Measurements from ENCODE around the gene CDYL2.

CDYL2 gene

DNA sequence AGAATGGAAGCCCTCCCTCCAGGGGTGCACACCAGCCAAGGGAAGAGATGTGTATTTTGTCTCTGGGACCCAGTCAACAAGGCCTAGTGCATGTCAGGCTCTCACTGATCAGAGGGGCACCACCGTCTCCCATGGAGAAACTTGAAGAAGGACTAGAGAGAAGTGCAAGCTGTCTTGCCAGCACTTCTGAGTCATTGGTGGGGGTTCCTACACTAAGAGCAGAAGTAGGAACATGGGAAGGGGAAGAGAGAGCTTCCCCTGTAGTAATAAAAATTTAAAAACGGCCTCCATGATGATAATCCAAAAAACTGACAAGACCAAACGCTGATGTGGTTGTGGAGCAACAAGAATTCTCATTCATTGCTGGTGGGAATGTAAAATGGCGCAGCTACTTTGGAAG, 217.3 kb downstream of the CDYL2 start:
- DNase-seq = no peak

DNA sequence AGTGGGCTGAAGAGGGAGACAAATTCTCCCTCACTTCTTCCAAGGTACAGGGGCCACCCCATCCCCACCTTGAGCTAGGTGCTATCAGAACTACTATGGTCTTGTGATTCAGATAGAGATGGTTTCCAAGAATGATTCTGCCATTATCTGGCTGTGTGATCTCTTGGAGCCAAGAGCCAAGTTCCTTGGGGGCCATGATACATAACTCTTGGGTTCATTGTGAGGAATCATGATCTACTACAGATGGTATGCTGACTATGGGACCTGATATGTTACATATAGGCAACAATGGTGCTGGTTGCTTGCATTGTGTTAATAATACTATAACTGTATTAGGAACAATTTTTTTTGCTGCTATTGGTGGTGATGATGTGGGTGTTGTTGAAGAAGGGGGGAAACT, 217.9 kb downstream of the CDYL2 start:
- DNase-seq = no peak

DNA sequence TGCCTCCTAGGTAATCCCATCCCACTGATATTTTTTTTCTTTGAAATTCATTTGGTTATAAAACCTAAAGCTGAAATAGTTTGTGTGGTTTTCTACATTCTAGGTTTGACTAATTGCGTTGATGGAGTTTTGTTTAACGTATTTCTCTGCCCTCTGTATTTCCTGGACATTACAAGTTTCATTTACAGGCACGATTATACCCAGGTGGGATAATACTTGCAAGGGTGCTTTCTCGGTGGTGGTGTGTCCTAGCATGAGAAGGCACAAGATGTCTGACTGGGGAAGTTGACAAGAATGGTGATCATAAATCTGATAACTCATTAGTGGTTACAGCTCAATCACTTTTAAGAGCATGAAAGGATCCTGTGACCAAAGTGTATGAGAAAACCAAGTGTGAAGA, 218.6 kb downstream of the CDYL2 start:
- no peak for DNase-seq

DNA sequence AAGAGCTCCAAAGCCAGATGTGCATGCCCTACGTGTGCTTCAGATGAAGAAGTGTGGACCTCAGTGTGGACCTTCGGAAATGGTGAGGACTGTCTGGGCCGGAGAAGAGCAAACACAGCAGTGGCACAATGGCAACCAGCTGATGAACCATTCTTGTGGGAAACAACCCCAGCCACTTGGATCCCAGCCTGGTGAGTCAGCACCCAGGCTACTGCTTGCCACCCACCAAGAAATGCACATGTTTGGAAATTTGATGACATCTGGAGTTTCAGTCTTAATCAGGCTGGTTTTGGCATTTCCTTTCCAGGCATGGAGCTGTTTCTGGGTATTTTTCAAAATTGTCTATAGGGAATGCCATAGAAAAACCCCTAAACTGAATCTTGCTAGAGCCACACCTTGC, 220.9 kb downstream of the CDYL2 start:
- DNase-seq = no peak

DNA sequence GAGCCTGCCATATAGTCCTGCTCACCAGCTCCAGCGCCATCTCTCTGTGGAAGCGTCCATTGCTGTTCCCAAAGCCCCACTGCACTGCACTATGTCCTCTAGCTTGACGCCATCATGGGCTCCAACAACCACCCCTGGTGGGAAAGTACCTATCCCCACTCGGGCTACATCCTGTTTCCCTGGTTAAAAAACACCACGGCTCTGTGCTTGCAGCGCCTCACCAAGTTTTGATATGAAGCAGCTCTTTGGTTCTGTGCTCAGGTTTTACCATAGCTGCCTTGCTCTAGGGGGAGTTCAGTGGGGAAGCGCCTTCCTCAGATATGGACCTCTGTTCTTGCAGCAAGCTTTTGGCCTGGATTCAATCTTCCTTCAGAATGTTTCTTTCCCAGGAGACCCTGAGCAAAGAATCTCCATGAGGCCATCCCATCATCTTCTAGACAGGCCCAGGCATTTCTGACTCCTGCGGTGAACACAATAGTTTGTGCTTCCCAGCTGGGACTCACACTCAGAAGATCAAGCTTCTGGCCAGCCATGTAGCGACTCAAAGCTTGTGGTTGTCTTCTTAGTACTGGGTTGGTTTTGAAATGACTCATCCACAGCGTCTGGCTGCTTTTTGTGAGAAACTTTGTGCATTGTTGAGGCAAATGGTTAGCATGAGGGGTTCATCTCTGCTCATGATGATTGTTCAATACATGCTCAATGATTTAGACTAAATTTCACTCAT, 224.1 kb downstream of the CDYL2 start:
- DNase-seq = no peak

DNA sequence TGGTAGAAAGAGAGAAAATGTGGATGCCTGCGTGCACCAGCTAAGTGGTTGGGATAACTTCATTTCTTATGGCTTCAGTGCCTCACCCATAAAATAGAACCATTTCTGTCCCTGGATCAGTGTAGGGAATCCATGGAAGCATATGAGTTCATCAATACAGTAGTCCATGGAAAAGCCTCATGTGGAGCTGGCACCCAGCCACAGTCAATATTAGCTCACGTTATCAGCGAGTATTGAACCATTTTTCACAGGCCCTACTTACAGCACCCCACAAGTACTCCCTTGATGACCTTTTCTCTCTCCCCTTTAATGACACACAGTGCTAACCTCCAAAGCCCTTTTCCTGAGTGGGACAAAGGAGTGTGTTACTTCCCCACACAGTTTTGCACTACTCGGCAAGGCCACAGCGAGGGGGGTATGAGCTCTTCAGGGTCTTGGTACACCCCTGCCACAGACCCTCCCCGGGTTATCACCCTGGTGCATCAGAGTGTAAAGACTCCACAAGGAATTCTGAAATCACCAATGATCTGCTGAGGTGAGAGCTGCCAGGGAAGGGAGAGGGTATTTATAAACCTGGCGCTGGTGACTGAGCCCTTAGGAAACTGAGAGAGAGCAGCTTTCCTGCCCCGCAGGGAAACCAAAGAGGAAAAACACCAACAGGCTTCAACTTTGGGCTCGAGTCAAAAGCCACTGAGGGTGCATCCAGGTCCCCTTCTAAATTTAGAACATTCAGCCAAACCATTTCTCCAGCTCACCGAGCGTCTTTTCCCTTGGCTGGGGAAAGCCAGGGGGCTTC, 226.7 kb downstream of the CDYL2 start:
- DNase-seq = no peak

GRCh38 chr16:80576343-80576912, 228.0 kb downstream of the CDYL2 start:
- no peak for DNase-seq

- no peak for DNase-seq
Observed at GRCh38 chr16:80573700-80574120, 230.7 kb downstream of the CDYL2 start.

- no peak for DNase-seq
Observed at GRCh38 chr16:80570106-80570478, 234.3 kb downstream of the CDYL2 start.

- DNase-seq = no peak
Observed at GRCh38 chr16:80569440-80570105, 234.8 kb downstream of the CDYL2 start.

DNA sequence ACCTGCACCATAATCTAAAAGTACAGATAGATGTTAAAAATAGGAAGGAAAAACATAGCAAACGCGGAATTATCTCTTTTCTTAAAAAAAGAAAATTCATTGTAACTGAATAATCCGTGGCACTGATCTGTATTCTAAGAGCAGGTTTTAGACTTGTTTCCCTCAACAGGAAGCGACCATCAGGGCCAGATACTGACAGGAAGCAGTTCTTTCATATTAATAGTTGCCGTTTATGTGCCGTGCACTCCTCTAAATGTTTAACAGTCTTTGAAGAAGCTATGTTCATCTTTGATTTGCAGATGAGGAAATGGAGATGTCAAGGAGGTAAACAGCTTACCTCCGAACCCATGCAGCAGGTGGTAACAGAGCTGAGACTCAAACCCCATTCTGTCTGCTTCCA, 240.0 kb downstream of the CDYL2 start:
- no peak for DNase-seq

GRCh38 chr16:80563066-80563465, 241.3 kb downstream of the CDYL2 start:
- no peak for DNase-seq

DNA sequence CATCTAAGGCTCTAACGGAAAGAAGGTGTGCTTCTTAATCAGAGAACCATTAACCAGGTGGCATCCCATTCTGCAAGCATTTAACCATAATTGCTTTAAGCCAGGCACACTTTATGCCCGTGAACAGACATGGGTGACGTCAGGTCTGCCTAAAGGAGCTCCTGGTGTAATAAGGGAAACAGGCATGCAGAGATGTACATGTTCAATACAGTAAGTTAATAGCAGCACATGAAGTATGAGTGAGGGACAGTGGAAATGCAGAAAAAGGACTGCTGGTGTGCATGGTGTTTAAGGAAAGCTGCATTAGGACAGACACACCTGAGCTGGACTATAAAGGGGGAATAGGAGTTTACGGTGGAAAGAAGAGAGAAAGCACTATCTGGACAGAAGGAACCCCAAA, 245.0 kb downstream of the CDYL2 start:
- no peak for DNase-seq

- no peak for DNase-seq
Observed at GRCh38 chr16:80557037-80557436, 247.4 kb downstream of the CDYL2 start.

DNA sequence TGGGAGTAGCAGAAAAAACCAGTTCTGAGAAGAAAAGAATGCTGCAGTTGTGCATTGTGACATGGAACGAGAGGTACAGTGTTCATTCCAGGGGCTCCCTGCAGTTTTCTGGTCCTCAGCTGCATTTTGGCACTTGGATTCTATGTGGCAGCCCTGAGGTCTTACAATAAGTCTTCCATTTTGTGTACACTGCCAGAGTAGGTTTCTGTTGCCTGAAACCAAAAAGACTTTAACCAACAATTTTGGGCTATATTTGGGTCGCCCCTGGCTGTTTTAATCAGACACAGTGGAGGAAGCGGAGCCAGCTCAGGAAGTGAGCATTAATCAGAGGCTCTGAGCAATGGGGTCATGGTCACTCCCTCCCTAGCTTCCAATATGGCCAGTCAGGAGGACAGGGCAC, 247.9 kb downstream of the CDYL2 start:
- no peak for DNase-seq

DNA sequence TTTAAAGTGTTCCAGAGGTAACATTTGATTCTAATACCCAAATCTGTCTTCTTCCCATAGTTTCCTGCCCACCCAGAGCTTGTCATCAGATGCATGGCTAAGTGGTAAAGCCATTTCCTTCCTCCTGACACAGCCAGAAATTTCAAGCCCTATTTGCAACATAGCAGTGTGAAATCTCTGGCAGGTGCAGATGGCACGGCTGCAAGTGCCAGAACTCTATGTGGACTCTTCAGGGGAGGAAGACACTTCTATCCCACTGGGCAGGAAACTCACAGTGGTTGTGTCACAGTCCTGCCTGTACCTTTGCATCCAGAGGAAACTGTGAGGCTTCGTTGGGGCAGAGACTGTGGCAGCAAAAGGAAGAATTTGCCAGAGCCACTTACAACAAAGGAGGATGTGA, 250.4 kb downstream of the CDYL2 start:
- no peak for DNase-seq

- DNase-seq = no peak
Observed at GRCh38 chr16:80552277-80552676, 252.1 kb downstream of the CDYL2 start.
